ENCODE data around the gene TMBIM6.

The TMBIM6 gene

DNA sequence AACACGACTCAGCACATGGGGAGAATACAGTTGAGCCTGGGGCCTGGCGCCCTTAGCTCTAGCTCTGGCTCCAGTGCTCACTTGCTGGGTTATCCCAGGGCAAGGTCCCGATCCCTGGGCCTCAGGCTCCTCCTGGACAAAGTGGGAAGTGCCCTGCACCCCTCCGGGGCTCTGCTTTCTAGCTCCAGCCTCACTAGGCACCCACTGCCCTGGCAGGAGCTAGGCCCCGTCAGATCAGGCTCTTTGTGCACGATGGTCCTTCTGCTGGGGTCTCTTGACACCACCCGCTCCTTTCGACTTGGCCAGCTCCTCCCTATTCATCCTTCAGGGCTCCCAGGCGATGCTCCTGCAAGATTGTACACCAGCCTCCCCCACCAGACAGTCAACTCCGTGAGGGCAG is 63.5 kb downstream of the TMBIM6 start:
- Histone ChIP-seq H3K4me1 (ENCODE audit: low read depth, poor library complexity, severe bottlenecking) (no peaks in the 10 kb centered on the region), H3K27me3 (ENCODE audit: insufficient read depth, low read depth) (no peaks in the 10 kb centered on the region; the same call in 1 of the 2 replicates), H4K20me1 (ENCODE audit: insufficient read depth) (no peaks in the 10 kb centered on the region), H3K36me3 (ENCODE audit: insufficient read depth) (no peaks in the 10 kb centered on the region), H3K79me2 (ENCODE audit: insufficient read depth, low read depth) (no peaks in the 10 kb centered on the region), H3K27ac (no peak overlapping the region), H3K4me2 (no peak overlapping the region), H3K4me3 (IDR thresholded peaks at IDR 0.05; ENCODE audit: insufficient read depth, low read depth, low read length) (no peak overlapping the region), H2AFZ (ENCODE audit: low read depth) (no peak overlapping the region), H3K9ac (no peak overlapping the region)
- TF ChIP-seq CTCF (conservative IDR thresholded peaks at IDR 0.05; ENCODE audit: low read depth, low read length), result no peak

DNA sequence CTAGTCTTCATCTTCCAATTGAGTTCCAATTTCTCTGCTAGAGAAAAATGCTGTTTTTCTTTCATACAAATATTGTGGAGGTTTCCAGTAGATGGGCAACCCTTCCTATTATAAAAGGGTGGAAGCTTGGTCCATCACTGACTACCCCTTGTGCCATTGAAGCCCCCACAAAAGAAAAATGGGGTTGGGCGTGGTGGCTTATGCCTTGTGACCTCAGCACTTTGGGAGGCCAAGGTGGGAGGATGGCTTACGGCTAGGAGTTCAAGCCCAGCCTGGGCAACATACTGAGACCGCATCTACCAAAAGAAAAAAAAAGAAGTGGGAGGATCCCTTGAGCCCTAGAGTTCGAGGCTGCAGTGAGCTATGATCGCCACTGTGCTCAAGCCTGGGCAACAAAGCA is 64.1 kb downstream of the TMBIM6 start:
- no peak for TF ChIP-seq CTCF (conservative IDR thresholded peaks at IDR 0.05; ENCODE audit: low read depth, low read length)
- Histone ChIP-seq H2AFZ (ENCODE audit: low read depth) (no peak overlapping the region), H3K27me3 (ENCODE audit: insufficient read depth, low read depth) (no peaks in the 10 kb centered on the region; the same call in 1 of the 2 replicates), H3K4me3 (IDR thresholded peaks at IDR 0.05; ENCODE audit: insufficient read depth, low read depth, low read length) (no peak overlapping the region), H3K79me2 (ENCODE audit: insufficient read depth, low read depth) (no peaks in the 10 kb centered on the region), H3K4me1 (ENCODE audit: low read depth, poor library complexity, severe bottlenecking) (no peaks in the 10 kb centered on the region), H3K4me2 (no peak overlapping the region), H4K20me1 (ENCODE audit: insufficient read depth) (no peaks in the 10 kb centered on the region), H3K9ac (no peak overlapping the region), H3K36me3 (ENCODE audit: insufficient read depth) (no peaks in the 10 kb centered on the region), H3K27ac (no peak overlapping the region)

DNA sequence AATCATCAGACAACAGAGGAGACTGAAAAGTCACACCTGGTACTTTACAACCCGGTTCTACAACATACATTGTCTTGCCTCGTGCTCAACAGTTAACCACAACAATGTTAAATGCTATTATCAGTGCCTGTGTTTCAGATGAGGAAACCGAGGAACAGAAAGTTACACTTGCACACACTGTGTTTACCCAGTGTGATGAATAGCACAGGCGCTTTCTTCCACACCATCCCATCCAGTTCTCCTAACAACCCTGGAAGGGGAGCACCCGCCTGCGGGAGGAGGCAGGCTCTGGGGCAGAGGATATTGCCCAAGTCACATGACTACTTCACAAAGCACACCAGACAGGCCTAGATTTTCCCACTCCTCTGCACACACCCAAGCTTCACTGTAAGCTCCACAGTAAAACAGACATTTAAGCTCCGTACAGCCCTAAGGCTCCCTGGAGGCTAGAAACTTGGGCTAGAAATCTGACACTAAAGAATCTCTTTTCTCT is 65.0 kb downstream of the TMBIM6 start:
- Histone ChIP-seq H3K9ac (no peak overlapping the region), H3K27me3 (ENCODE audit: insufficient read depth, low read depth) (no peaks in the 10 kb centered on the region; the same call in 1 of the 2 replicates), H3K36me3 (ENCODE audit: insufficient read depth) (no peaks in the 10 kb centered on the region), H3K79me2 (ENCODE audit: insufficient read depth, low read depth) (no peaks in the 10 kb centered on the region), H3K27ac (no peak overlapping the region), H3K4me2 (no peak overlapping the region), H3K4me1 (ENCODE audit: low read depth, poor library complexity, severe bottlenecking) (no peaks in the 10 kb centered on the region), H3K4me3 (IDR thresholded peaks at IDR 0.05; ENCODE audit: insufficient read depth, low read depth, low read length) (no peak overlapping the region), H2AFZ (ENCODE audit: low read depth) (no peak overlapping the region), H4K20me1 (ENCODE audit: insufficient read depth) (no peaks in the 10 kb centered on the region)
- TF ChIP-seq CTCF (conservative IDR thresholded peaks at IDR 0.05; ENCODE audit: low read depth, low read length), result no peak

DNA sequence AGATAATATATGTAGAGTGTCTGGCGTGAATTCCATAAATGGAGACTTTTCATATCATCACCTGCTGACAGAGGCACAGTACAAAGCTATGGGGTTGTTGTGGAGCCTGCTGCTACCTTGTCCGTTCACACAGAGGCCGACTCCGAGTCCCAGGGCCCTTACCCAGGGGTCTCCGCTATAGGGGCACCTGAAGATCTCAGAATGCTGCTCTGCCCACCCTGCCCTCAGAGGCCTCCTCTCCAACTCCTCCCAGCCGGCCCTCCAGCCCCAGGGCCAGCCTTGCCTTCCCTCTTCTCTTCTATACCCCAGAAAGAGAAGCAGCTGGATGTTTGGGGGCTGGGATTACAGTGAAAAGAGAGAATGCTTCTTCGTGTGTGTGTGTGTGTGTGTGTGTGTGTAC is 65.5 kb downstream of the TMBIM6 start:
- no peaks in the 10 kb centered on the region for H3K36me3 ChIP-seq (ENCODE audit: insufficient read depth)

More for the DNA sequence above, 65.5 kb downstream of the TMBIM6 start:
- H3K79me2 ChIP-seq (ENCODE audit: insufficient read depth, low read depth), result no peaks in the 10 kb centered on the region
- no peak overlapping the region for H3K27ac ChIP-seq
- TF ChIP-seq CTCF (conservative IDR thresholded peaks at IDR 0.05; ENCODE audit: low read depth, low read length), result no peak
- H4K20me1 ChIP-seq (ENCODE audit: insufficient read depth), result no peaks in the 10 kb centered on the region
- H3K4me2 ChIP-seq, result no peak overlapping the region
- H3K27me3 ChIP-seq (ENCODE audit: insufficient read depth, low read depth), result no peaks in the 10 kb centered on the region; the same call in 1 of the 2 replicates
- H3K9ac ChIP-seq, result no peak overlapping the region
- H2AFZ ChIP-seq (ENCODE audit: low read depth), result no peak overlapping the region
- H3K4me1 ChIP-seq (ENCODE audit: low read depth, poor library complexity, severe bottlenecking), result no peaks in the 10 kb centered on the region
- no peak overlapping the region for H3K4me3 ChIP-seq (IDR thresholded peaks at IDR 0.05; ENCODE audit: insufficient read depth, low read depth, low read length)

Measured in KMS-11 (cell line).